Fibroblast of lung (primary cell): ENCODE results near the gene GATC. TPM values are rescaled to one million over a fixed set of nuclear protein-coding genes. Genes with fewer than 3 reads are reported as not detected.
"Not testable (repeated sequence)": the region's sequence is repeated elsewhere in the genome, so short reads cannot be mapped to it uniquely, and the experiment has no call there.

Experiments
- DNase-seq, 2 donors: peaks; one replicate each; pipeline versions ENCODE4 v3.0.0 to v3.0.0-alpha.2; 2010; ENCODE audit warnings: low read depth in 2 of 2
- H2AFZ ChIP-seq: 2 replicates; pipeline ENCODE4 v1.5.1; 2012; ENCODE audit warnings: low read length, control low read depth, inconsistent platforms
- H3K27ac ChIP-seq: 2 replicates; pipeline ENCODE4 v1.5.1; 2011; ENCODE audit warnings: low read length, control low read depth; ENCODE audit not compliant: insufficient read depth
- H3K27me3 ChIP-seq: 2 replicates; pipeline ENCODE4 v1.5.1; 2011; ENCODE audit warnings: mild to moderate bottlenecking, low read length; ENCODE audit not compliant: control insufficient read depth, insufficient read depth
- H3K36me3 ChIP-seq: 2 replicates; pipeline ENCODE4 v1.5.1; 2011; ENCODE audit warnings: low read length; ENCODE audit not compliant: control insufficient read depth, insufficient read depth
- H3K4me1 ChIP-seq: 2 replicates; pipeline ENCODE4 v1.5.1; 2011; ENCODE audit warnings: low read length; ENCODE audit not compliant: control insufficient read depth, insufficient read depth; ENCODE audit errors: extremely low read depth
- H3K4me2 ChIP-seq: 2 replicates; pipeline ENCODE4 v1.5.1; 2011; ENCODE audit warnings: low read length, control low read depth; ENCODE audit not compliant: insufficient read depth; ENCODE audit errors: extremely low read depth
- H3K4me3 ChIP-seq, 4 experiments: fragments of 200-600 bp in 1 of 4; sonication (generic) in 1 of 4; replicated peaks in 1 of 4; 2 replicates each; pipeline ENCODE4 v1.5.1; 2011 to 2016; ENCODE audit warnings: low read length in 4 of 4, low read depth in 3 of 4, mild to moderate bottlenecking in 3 of 4, control low read depth in 2 of 4, inconsistent platforms in 1 of 4, mixed read lengths in 1 of 4; ENCODE audit not compliant: insufficient read depth in 1 of 4; ENCODE audit errors: control extremely low read depth in 1 of 4
- H3K79me2 ChIP-seq: 2 replicates; pipeline ENCODE4 v1.5.1; 2012; ENCODE audit warnings: mild to moderate bottlenecking, low read length, inconsistent platforms; ENCODE audit not compliant: control insufficient read depth, insufficient read depth
- H3K9ac ChIP-seq: 2 replicates; pipeline ENCODE4 v1.5.1; 2011; ENCODE audit warnings: mild to moderate bottlenecking, low read length, control low read depth; ENCODE audit not compliant: insufficient read depth
- H3K9me3 ChIP-seq: 2 replicates; pipeline ENCODE4 v1.5.1; 2012; ENCODE audit warnings: low read depth, low read length; ENCODE audit not compliant: control insufficient read depth, insufficient read depth
- H4K20me1 ChIP-seq: 2 replicates; pipeline ENCODE4 v1.5.1; 2011; ENCODE audit warnings: low read length; ENCODE audit not compliant: control insufficient read depth, insufficient read depth; ENCODE audit errors: extremely low read depth
- CTCF ChIP-seq, 2 donors: IDR thresholded peaks in 1 of 2; conservative IDR thresholded peaks in 1 of 2; 1 replicate in 1 of 2; 2 replicates in 1 of 2; pipeline ENCODE4 v1.5.1; 2011 to 2012; ENCODE audit warnings: low read length in 2 of 2, control low read depth in 1 of 2, inconsistent platforms in 1 of 2, low read depth in 1 of 2, mild to moderate bottlenecking in 1 of 2
- EZH2 ChIP-seq: IDR thresholded peaks from 2 replicates; pipeline ENCODE4 v1.5.1; 2012; ENCODE audit warnings: low read length, control low read depth, mild to moderate bottlenecking; ENCODE audit errors: missing control alignments
- polyA plus RNA-seq, 2 donors: library from polyadenylated mRNA; depleted of rRNA in 1 of 2; stranded (reverse) in 1 of 2; unstranded in 1 of 2; fragments of >200 nt; gene quantifications; 2 replicates each; pipeline ENCODE4 v1.2.1, GENCODE V29; 2011 to 2012; ENCODE audit warnings: missing spikeins in 1 of 2
- total RNA-seq: library from RNA; depleted of rRNA; stranded (reverse); fragments of >200 nt; gene quantifications from 2 replicates; pipeline ENCODE4 v1.2.1, GENCODE V29; 2014

GATC gene
- total and polyA plus RNA-seq, 2 donors (not counting 1 experiment from before 2014, with no cell fraction given) = 18.4 to 22.3 TPM

- Histone ChIP-seq H2AFZ (no peak overlapping the region), H3K27me3 (no peaks in the 10 kb centered on the region), H3K27ac (no peak overlapping the region), H4K20me1 (no peaks in the 10 kb centered on the region), H3K4me3 (peak overlapping the region in 1 of 4 experiments; percentile 19), H3K4me2 (no peak overlapping the region), H3K79me2 (peaks cover 27% of the 10 kb centered on the region), H3K4me1 (peaks cover 5% of the 10 kb centered on the region), H3K9me3 (no peaks in the 10 kb centered on the region), H3K36me3 (peaks cover 1% of the 10 kb centered on the region), H3K9ac (no peak overlapping the region)
- TF ChIP-seq EZH2 (no peak), CTCF (conservative IDR thresholded peaks at IDR 0.05 in 1 of 2, IDR thresholded peaks at IDR 0.05 in 1 of 2; ENCODE audit: low read depth in 1 of 2, low read length in 2 of 2) (peak; percentile 38 to 53)
- DNase-seq = peak; percentile 51 to 54
These were observed 6.5 kb upstream of the GATC start for GRCh38 chr12:120439646-120440247.

- peak overlapping the region; percentile 76 for H3K4me2 ChIP-seq
These were observed 1.6 kb upstream of the GATC start for GRCh38 chr12:120444676-120445075.

GRCh38 chr12:120446844-120447178, 567 bp downstream of the GATC start:
- not testable (repeated sequence) for H3K9me3 ChIP-seq, H3K36me3 ChIP-seq, H3K4me1 ChIP-seq, H4K20me1 ChIP-seq, DNase-seq, H3K27me3 ChIP-seq
- Histone ChIP-seq H2AFZ (peak overlapping the region; percentile 95), H3K4me3 (peak overlapping the region; percentile 81 to 100 (median 94)), H3K9ac (peak overlapping the region; percentile 93), H3K4me2 (peak overlapping the region; percentile 94), H3K27ac (peak overlapping the region; percentile 93), H3K79me2 (peaks cover 45% of the 10 kb centered on the region)

More at GRCh38 chr12:120444676-120445075, 1.6 kb upstream of the GATC start:
- H3K9ac ChIP-seq = no peak overlapping the region
- H3K27me3 ChIP-seq = no peaks in the 10 kb centered on the region
- H3K9me3 ChIP-seq = no peaks in the 10 kb centered on the region
- TF ChIP-seq EZH2 (no peak), CTCF (conservative IDR thresholded peaks at IDR 0.05 in 1 of 2, IDR thresholded peaks at IDR 0.05 in 1 of 2; ENCODE audit: low read depth in 1 of 2, low read length in 2 of 2) (no peak)
- H2AFZ ChIP-seq = no peak overlapping the region
- H3K36me3 ChIP-seq = peaks cover 4% of the 10 kb centered on the region
- DNase-seq = no peak
- peak overlapping the region in 2 of 4 experiments; percentile 90 to 100 for H3K4me3 ChIP-seq
- H4K20me1 ChIP-seq = no peaks in the 10 kb centered on the region
- peaks cover 49% of the 10 kb centered on the region for H3K79me2 ChIP-seq
- no peak overlapping the region for H3K27ac ChIP-seq
- H3K4me1 ChIP-seq = peaks cover 3% of the 10 kb centered on the region
